GM19099 (cell line): ENCODE measurements around the gene CD22.

Experiments
- POLR2A ChIP-seq: IDR thresholded peaks from 3 replicates; pipeline ENCODE4 v1.6.1; 2011; ENCODE audit warnings: low read depth; ENCODE audit not compliant: insufficient read length; ENCODE audit errors: extremely low read depth

CD22 gene

GRCh38 chr19:35373492-35373891 is 44.5 kb downstream of the CD22 start:
- TF ChIP-seq POLR2A = no peak

GRCh38 chr19:35375505-35376307 is 46.7 kb downstream of the CD22 start:
- TF ChIP-seq POLR2A = no peak

GRCh38 chr19:35377656-35378055 is 48.7 kb downstream of the CD22 start:
- no peak for TF ChIP-seq POLR2A

GRCh38 chr19:35378356-35378755 is 49.4 kb downstream of the CD22 start:
- no peak for TF ChIP-seq POLR2A

- TF ChIP-seq POLR2A = no peak
These were observed 51.0 kb downstream of the CD22 start for GRCh38 chr19:35379992-35380391.

GRCh38 chr19:35380450-35381124 is 51.6 kb downstream of the CD22 start:
- TF ChIP-seq POLR2A = no peak

GRCh38 chr19:35381318-35381717 is 52.3 kb downstream of the CD22 start:
- TF ChIP-seq POLR2A = no peak

GRCh38 chr19:35381926-35382325 is 52.9 kb downstream of the CD22 start:
- TF ChIP-seq POLR2A = no peak

GRCh38 chr19:35383536-35383935 is 54.5 kb downstream of the CD22 start:
- TF ChIP-seq POLR2A = no peak

- no peak for TF ChIP-seq POLR2A
These were observed 59.5 kb downstream of the CD22 start for GRCh38 chr19:35388277-35389054.

GRCh38 chr19:35389192-35389861 is 60.3 kb downstream of the CD22 start:
- no peak for TF ChIP-seq POLR2A

GRCh38 chr19:35392742-35393715 is 64.0 kb downstream of the CD22 start:
- TF ChIP-seq POLR2A = no peak

GRCh38 chr19:35395382-35396199 is 66.6 kb downstream of the CD22 start:
- no peak for TF ChIP-seq POLR2A
